ENCODE data around the gene EEF2KMT. TPM values are rescaled to one million over a fixed set of nuclear protein-coding genes. Genes with fewer than 3 reads are reported as not detected.
"Not testable (repeated sequence)": the region's sequence is repeated elsewhere in the genome, so short reads cannot be mapped to it uniquely, and the experiment has no call there.

Gene EEF2KMT
- total and polyA plus RNA-seq, 2 of the 13 experiments (the other 11 are each of a cell fraction or from before 2014, with no cell fraction given) = 10.7 to 26.9 TPM

GRCh38 chr16:5097470-5098220, at the start of gene EEF2KMT (continued):
- TF ChIP-seq ZNF430 (CRISPR knock-in tag; IDR thresholded peaks at IDR 0.05) (peak; percentile 95), KLF16 (CRISPR knock-in tag; IDR thresholded peaks at IDR 0.05) (peak in 1 of 2 experiments; percentile 89; a peak in 2 of 4 replicates), SAP130 (CRISPR knock-in tag; IDR thresholded peaks at IDR 0.05; ENCODE audit: low read depth) (peak; percentile 79), HOXA5 (CRISPR knock-in tag; IDR thresholded peaks at IDR 0.05) (peak; percentile 87; the same call in 1 of the 2 replicates), ZBTB7B (CRISPR knock-in tag; IDR thresholded peaks at IDR 0.05) (peak; percentile 30; the same call in 1 of the 2 replicates), PHF20 (CRISPR knock-in tag; IDR thresholded peaks at IDR 0.05) (peak; percentile 65), HCFC1 (IDR thresholded peaks at IDR 0.05; ENCODE audit: low read depth, low read length) (peak; percentile 19; the same call in 1 of the 2 replicates), PHF5A (CRISPR knock-in tag; IDR thresholded peaks at IDR 0.05; ENCODE audit: low read depth, unreplicated experiment) (peak; percentile 50), SOX6 (CRISPR knock-in tag; IDR thresholded peaks at IDR 0.05) (peak; percentile 36), ZNF781 (CRISPR knock-in tag; IDR thresholded peaks at IDR 0.05; ENCODE audit: borderline replicate concordance, not compliant biosample characterization) (peak; percentile 83), ZNF773 (CRISPR knock-in tag; IDR thresholded peaks at IDR 0.05; ENCODE audit: borderline replicate concordance) (peak; percentile 78; the same call in 1 of the 2 replicates), ELF3 (CRISPR knock-in tag; IDR thresholded peaks at IDR 0.05) (peak; percentile 53), ISL2 (CRISPR knock-in tag; IDR thresholded peaks at IDR 0.05) (peak; percentile 34; the same call in 1 of the 2 replicates), THAP8 (CRISPR knock-in tag; IDR thresholded peaks at IDR 0.05; ENCODE audit: borderline replicate concordance) (peak; percentile 79; the same call in 1 of the 2 replicates), SP1 (IDR thresholded peaks at IDR 0.05) (peak; percentile 51; the same call in 1 of the 2 replicates), SP1 (CRISPR knock-in tag; IDR thresholded peaks at IDR 0.05) (peak; percentile 79), HES4 (CRISPR knock-in tag; IDR thresholded peaks at IDR 0.05; ENCODE audit: borderline replicate concordance) (peak; percentile 89), CHCHD3 (CRISPR knock-in tag; IDR thresholded peaks at IDR 0.05) (peak; percentile 93; the same call in 1 of the 2 replicates), ZIK1 (CRISPR knock-in tag; IDR thresholded peaks at IDR 0.05; ENCODE audit: borderline replicate concordance, low read depth) (0 out of 2 replicates have a peak, but pooled peaks have one; percentile 8), BRD4 (CRISPR knock-in tag; IDR thresholded peaks at IDR 0.05) (peak; percentile 77; the same call in 1 of the 2 replicates), HMGXB4 (CRISPR knock-in tag; IDR thresholded peaks at IDR 0.05; ENCODE audit: borderline replicate concordance in 1 of 2, low read depth in 1 of 2) (peak; percentile 43 to 93; a peak in 3 of 4 replicates), RFXAP (CRISPR knock-in tag; IDR thresholded peaks at IDR 0.05; ENCODE audit: borderline replicate concordance) (0 out of 2 replicates have a peak, but pooled peaks have one; percentile 15), ZNF503 (CRISPR knock-in tag; IDR thresholded peaks at IDR 0.05) (peak; percentile 77; the same call in 1 of the 2 replicates), ARNTL (CRISPR knock-in tag; IDR thresholded peaks at IDR 0.05) (peak; percentile 85), SP5 (CRISPR knock-in tag; IDR thresholded peaks at IDR 0.05; ENCODE audit: borderline replicate concordance, low read depth) (peak; percentile 35; the same call in 1 of the 2 replicates), SMAD1 (CRISPR knock-in tag; IDR thresholded peaks at IDR 0.05; ENCODE audit: borderline replicate concordance, low read depth) (peak; percentile 90; the same call in 1 of the 2 replicates)
- TF ChIP-seq SOX6 (IDR thresholded peaks at IDR 0.05) = not testable (repeated sequence)
